SH-SY5Y (cell line): Measurements from ENCODE around the gene CDC40.

ENCODE experiments used
- GATA2 ChIP-seq: IDR thresholded peaks from 2 replicates; pipeline ENCODE4 v1.6.1; 2011; ENCODE audit warnings: mild to moderate bottlenecking, low read depth, low read length
- GATA3 ChIP-seq: IDR thresholded peaks from 2 replicates; pipeline ENCODE4 v1.6.1; 2011; ENCODE audit warnings: low read depth, mild to moderate bottlenecking, low read length, moderate library complexity

- no peak for TF ChIP-seq GATA3
- no peak for TF ChIP-seq GATA2
Observed at GRCh38 chr6:110221738-110222137, 41.5 kb downstream of the CDC40 start.
